Transverse colon (tissue), 4 donors: Measurements from ENCODE around the gene TRABD. TPM values are rescaled to one million over a fixed set of nuclear protein-coding genes. Genes with fewer than 3 reads are reported as not detected.

Experiments
- DNase-seq: peaks from one replicate; pipeline ENCODE4 v3.0.0-alpha.2; 2019
- H3K27ac ChIP-seq, 4 donors: fragments of 200-600 bp; sonication (generic); 2 replicates each; pipeline ENCODE4 v1.5.1; 2016 to 2018; ENCODE audit warnings: inconsistent platforms in 4 of 4
- H3K27me3 ChIP-seq: fragments of 200-600 bp; sonication (generic); 2 replicates; pipeline ENCODE4 v1.5.1; 2017; ENCODE audit warnings: inconsistent platforms
- H3K36me3 ChIP-seq, 4 donors: fragments of 200-600 bp; sonication (generic); 2 replicates each; pipeline ENCODE4 v1.5.1; 2017 to 2019; ENCODE audit warnings: inconsistent platforms in 4 of 4
- H3K4me1 ChIP-seq, 4 donors: fragments of 200-600 bp; sonication (generic); 2 replicates each; pipeline ENCODE4 v1.5.1; 2017 to 2020; ENCODE audit warnings: inconsistent platforms in 4 of 4
- H3K4me3 ChIP-seq, 4 donors: fragments of 200-600 bp; sonication (generic); 1 replicate in 1 of 4; 2 replicates in 3 of 4; pipeline versions ENCODE4 v1.5.1 to v1.6.1; 2017 to 2019; ENCODE audit warnings: inconsistent platforms in 4 of 4
- H3K9me3 ChIP-seq, 2 donors: fragments of 200-600 bp; sonication (generic); 2 replicates each; pipeline ENCODE4 v1.5.1; 2017 to 2019; ENCODE audit warnings: inconsistent platforms in 2 of 2
- CTCF ChIP-seq, 5 experiments: fragments of 200-600 bp in 3 of 5; fragments of 450-650 bp in 2 of 5; sonication (generic) in 3 of 5; IDR thresholded peaks; 1 replicate in 2 of 5; 2 replicates in 3 of 5; pipeline ENCODE4 v1.5.1; 2016 to 2017; ENCODE audit warnings: antibody characterized with exemption in 5 of 5, inconsistent platforms in 3 of 5, mild to moderate bottlenecking in 2 of 5, moderate library complexity in 1 of 5
- EP300 ChIP-seq: sonication (generic); formaldehyde crosslinking; IDR thresholded peaks from one replicate; pipeline ENCODE4 v1.6.1; 2017; ENCODE audit warnings: antibody characterized with exemption, low read depth
- POLR2A ChIP-seq: fragments of 450-650 bp; IDR thresholded peaks from one replicate; pipeline ENCODE4 v1.6.1; 2016; ENCODE audit warnings: antibody characterized with exemption, mild to moderate bottlenecking, moderate library complexity
- POLR2AphosphoS5 ChIP-seq, 3 donors: sonication (generic); formaldehyde crosslinking; IDR thresholded peaks; one replicate each; pipeline ENCODE4 v1.6.1; 2016; ENCODE audit warnings: antibody characterized with exemption in 3 of 3
- WGBS, 2 donors: methylation state at CpG; one replicate each; pipeline ENCODE4 v1.1.5; 2018; ENCODE audit warnings: low coverage in 1 of 2; 5-methylcytosine and 5-hydroxymethylcytosine counted together
- in situ Hi-C, 4 donors: fragments of 200-750 bp; cut with MboI; loops; one replicate each; pipeline versions ENCODE4 v1.15.0 to v1.15.1; 2017; ENCODE audit warnings: low sequenced_read_pairs in 3 of 4, low pct_ligation_motif_present in 1 of 4, low pct_unique_long_range_greater_than_20kb in 1 of 4
- intact Hi-C: fragments of 100-400 bp; cut with DNase I; formaldehyde crosslinking; loops from one replicate; pipeline ENCODE4 v1.15.1; 2023; ENCODE audit warnings: low total_unique reads
- total RNA-seq, 4 donors: library from RNA; depleted of rRNA; stranded (reverse); fragments of >200 nt; gene quantifications; one replicate each; pipeline ENCODE4 v1.1.0, GENCODE V29; 2016

TRABD gene
- total RNA-seq, 4 donors from 2014 or later: 40.6 to 109 (median 69.4) TPM

DNA sequence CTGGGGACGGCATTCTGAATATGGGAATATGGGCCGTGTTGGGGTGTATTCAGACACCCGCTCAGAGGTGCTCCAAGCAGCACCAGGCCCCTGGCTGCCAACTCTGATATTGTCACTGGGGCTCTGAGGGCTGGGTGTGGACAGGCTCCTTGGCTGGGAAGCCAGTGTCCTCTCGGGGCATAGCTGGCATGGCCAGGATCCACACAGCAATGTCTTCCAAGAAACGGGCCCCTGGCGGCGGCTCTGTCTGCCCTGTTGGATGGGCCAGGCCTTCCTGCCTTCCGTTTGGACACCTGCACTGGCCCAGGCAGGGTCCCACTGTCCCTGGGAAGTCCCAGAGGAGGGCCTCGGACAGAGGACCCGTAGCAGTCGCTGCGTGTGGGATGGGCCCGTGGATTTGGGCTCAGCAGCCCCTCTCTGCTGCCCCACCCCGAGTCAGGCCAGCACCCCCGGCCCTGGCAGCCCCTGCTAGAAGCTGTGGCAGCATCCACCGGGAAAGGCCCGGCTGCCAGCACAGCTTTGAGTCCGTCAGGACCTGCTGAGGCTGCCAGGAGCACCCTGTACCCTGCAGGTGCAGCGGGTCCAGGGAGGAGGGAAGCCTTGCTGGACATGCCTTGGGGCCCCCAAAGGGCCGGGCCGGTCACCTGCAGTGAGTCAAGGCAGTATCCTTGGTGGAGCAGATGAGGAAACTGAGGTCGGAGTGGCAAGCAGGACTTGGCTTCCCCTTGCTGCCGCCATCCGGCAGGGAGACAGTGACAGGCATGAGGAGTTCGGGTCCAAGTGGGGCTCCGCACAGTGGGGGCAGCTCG lies 11.1 kb upstream of the TRABD start:
- no peak for TF ChIP-seq POLR2A
- no peak for TF ChIP-seq EP300
- TF ChIP-seq CTCF (IDR thresholded peaks at IDR 0.05): no peak
- no peak for TF ChIP-seq POLR2AphosphoS5 (IDR thresholded peaks at IDR 0.05)
- Histone ChIP-seq H3K27me3 (peaks cover 66% of the 10 kb centered on the region), H3K36me3 (no peaks in the 10 kb centered on the region), H3K27ac (no peak overlapping the region), H3K4me1 (peaks cover 0 to 9% (median 7%) of the 10 kb centered on the region in 4 donors), H3K9me3 (no peaks in the 10 kb centered on the region), H3K4me3 (no peak overlapping the region)
- in situ Hi-C loops: no loop called here
- no peak for DNase-seq
- intact Hi-C loops: no loop called here
- whole genome bisulfite sequencing, 2 donors: 82% methylated on average over 27 of the region's 27 CpGs; no CpG with 5 or more reads in 1 of the 2 donors

- H3K4me3 ChIP-seq: no peak overlapping the region
- intact Hi-C loops: no loop called here
Measured at GRCh38 chr22:50175191-50175461, 10.6 kb upstream of the TRABD start.

DNA sequence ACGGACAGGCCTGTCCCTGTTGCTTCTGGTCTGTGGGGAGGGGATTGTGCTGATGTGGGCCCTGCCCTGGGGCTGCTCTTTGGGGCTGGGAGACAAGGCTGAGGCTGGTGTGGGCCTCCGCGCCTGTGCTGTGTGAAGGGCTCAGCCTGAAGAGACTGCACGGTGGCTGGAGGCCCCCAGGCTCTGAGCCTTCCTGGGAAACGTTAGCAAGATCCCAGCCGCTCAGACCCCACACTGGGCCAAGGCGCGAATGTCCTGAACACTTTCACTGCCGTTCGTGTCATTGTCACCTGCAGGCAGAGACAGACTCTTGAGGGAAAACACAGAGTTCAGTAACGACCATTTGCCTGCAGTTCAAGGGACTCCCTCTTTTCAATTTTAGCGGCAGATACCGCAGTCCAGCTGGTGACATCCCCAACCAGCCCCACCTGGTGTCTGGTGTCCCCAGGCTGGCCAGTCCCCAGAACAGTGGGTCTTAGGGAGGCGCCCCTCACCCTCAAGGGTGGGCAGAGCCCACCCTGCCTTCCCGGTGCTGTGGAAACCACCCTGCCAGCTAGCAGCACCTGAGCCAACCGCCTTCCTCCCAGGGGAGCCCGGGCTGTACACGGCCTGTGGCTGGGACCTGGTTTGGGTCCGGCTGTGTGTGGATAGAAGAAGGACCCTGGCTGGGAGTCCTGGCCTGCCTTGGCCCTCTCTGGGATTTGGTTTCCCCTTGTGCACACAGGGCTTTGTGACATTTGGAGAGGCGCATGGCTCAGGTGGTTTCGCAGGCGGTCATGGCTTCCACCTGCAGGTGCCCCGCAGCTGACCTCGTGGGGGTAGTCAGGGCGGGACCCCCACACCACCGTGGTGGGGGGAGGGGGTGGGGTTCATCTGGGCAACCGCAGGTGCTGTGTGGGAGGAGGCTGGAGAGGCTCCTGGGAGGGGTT lies 9.5 kb upstream of the TRABD start:
- WGBS, 2 donors: 71% methylated on average over 19 of the region's 27 CpGs; no CpG with 5 or more reads in 1 of the 2 donors
- no peaks in the 10 kb centered on the region for H3K9me3 ChIP-seq
- no peak overlapping the region for H3K27ac ChIP-seq
- no peaks in the 10 kb centered on the region for H3K36me3 ChIP-seq
- DNase-seq: no peak
- H3K4me3 ChIP-seq: no peak overlapping the region
- intact Hi-C loops: no loop called here
- peaks cover 55% of the 10 kb centered on the region for H3K27me3 ChIP-seq
- in situ Hi-C loops: no loop called here
- TF ChIP-seq CTCF (IDR thresholded peaks at IDR 0.05): no peak
- no peak for TF ChIP-seq POLR2AphosphoS5 (IDR thresholded peaks at IDR 0.05)
- TF ChIP-seq EP300: no peak
- no peak for TF ChIP-seq POLR2A
- no peaks in the 10 kb centered on the region for H3K4me1 ChIP-seq

More at GRCh38 chr22:50175191-50175461, 10.6 kb upstream of the TRABD start:
- 93% methylated on average over 5 of the region's 6 CpGs; no CpG with 5 or more reads in 1 of the 2 donors for WGBS, 2 donors
- peaks cover 62% of the 10 kb centered on the region for H3K27me3 ChIP-seq
- no peak for TF ChIP-seq EP300
- no peak for TF ChIP-seq CTCF (IDR thresholded peaks at IDR 0.05)
- TF ChIP-seq POLR2A: no peak
- TF ChIP-seq POLR2AphosphoS5 (IDR thresholded peaks at IDR 0.05): no peak
- no peaks in the 10 kb centered on the region for H3K36me3 ChIP-seq
- in situ Hi-C loops: no loop called here
- no peak overlapping the region for H3K27ac ChIP-seq
- H3K9me3 ChIP-seq: no peaks in the 10 kb centered on the region
- DNase-seq: no peak
- H3K4me1 ChIP-seq: peaks cover 0 to 5% (median 4%) of the 10 kb centered on the region in 4 donors

GRCh38 chr22:50176850-50177536 lies 8.7 kb upstream of the TRABD start:
- no peak for DNase-seq
- Histone ChIP-seq H3K9me3 (no peaks in the 10 kb centered on the region), H3K36me3 (no peaks in the 10 kb centered on the region), H3K27ac (no peak overlapping the region), H3K4me3 (no peak overlapping the region), H3K4me1 (no peaks in the 10 kb centered on the region), H3K27me3 (peaks cover 47% of the 10 kb centered on the region)
- no peak for TF ChIP-seq POLR2AphosphoS5 (IDR thresholded peaks at IDR 0.05)
- no peak for TF ChIP-seq CTCF (IDR thresholded peaks at IDR 0.05)
- TF ChIP-seq POLR2A: no peak
- no peak for TF ChIP-seq EP300
- in situ Hi-C loops (no loop called here), intact Hi-C loops (no loop called here)
- WGBS, 2 donors: 93 to 96% methylated on average over 15 to 74 of the region's 76 CpGs
